HG03103 (cell line): ENCODE results near the gene TBKBP1.

Experiments
- ATAC-seq: cut with Tn5 transposase; IDR thresholded peaks from one replicate; pipeline ENCODE4 v1.9.1; 2021; ENCODE audit warnings: low read depth; ENCODE audit not compliant: unreplicated experiment

TBKBP1 gene

DNA sequence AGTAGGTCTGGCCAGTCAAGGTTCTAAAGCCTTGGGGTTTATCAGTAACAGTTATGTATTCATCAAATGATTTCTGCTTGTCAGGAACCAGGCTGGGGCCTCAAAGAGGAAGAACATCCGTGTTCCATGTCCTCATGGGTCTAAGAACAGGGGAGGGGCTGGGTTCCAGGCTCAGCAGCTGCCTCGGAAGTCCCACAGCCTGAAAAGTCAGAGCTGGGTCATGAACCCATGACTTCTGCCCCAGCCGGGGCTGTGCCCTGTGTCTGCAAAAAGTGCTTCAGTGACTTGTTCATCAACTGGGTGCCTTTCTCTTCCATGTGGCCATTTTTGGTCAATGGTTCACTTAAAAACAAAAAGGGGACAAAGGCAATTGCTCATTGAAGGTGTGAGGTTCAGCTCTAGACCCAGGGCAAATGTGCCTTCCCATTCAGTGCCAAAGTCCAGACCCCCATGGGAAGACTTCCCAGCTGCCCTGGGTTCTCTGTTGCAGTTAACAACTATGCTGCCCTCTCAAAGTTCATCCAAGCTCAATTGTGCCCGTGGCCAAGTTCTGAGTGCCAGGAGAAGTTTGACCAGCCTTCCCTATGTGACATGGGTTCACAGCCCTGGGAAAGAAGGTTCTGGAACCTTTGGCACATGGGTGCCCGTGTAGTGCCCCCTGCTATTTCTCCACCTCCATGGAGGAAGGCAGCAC, 18.5 kb downstream of the TBKBP1 start:
- no peak for ATAC-seq

DNA sequence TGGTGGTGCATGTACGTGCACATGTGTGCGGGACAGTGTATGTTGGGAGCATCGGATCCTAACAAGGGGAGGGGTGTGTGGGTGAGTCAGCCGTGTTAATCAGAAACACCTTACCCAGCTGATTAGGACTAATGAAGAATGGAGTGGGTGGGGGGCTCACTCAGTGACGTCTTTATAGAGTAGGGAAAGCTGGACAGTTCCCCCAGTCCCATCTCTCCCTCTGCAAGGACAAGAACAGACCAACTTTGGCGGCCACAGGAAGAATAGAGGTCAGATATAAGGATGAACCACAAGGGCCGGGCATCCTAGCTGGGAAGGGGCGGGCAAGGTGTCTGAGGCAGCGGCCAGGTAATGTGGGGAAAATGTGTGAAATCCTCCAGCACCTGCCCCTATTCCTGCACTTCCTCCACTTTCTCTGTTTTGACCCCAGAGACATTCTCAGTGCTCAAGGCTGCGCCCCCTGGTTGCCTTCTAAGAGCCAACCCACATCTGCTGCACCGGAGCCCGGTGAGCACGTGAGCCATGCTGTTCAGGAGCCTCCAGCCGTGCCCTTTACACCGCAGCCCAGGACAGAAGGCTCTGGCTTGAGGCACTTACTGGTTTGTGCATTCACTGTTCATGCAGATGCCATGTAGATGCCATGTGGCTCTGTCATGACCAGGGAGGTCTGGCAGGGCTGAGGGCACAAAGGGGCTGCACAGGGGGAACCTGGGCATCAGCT, 20.2 kb downstream of the TBKBP1 start:
- ATAC-seq: no peak

DNA sequence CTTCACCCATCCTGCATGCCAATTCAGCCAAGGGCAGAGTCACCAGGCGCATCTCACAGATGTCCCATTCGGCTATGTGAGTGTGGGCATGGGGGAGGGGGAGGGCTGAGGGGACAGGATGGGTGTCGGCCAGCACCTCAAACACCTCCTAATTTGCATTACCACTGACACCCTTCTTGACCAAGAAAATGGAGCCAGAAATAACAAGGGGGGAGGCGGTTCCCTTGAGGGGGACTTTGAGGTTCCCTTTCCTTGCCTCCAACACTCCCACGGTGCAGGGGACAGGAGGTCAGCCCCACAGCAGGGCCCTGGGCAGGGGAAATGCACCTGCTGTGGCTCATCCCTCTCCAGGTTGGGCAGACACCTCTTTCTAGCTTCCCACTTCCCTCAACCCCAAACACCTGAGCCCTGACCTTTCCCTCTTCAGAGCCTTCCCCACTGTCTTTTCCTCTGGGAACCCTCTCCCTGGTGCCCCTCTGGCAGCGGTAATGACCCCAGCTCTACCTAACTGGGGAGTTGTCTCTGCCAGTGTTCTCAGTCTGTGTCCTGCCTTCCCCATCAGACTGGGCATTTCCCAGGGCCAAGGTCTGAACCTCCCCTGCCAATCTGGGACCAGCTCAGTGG, 20.9 kb downstream of the TBKBP1 start:
- no peak for ATAC-seq

DNA sequence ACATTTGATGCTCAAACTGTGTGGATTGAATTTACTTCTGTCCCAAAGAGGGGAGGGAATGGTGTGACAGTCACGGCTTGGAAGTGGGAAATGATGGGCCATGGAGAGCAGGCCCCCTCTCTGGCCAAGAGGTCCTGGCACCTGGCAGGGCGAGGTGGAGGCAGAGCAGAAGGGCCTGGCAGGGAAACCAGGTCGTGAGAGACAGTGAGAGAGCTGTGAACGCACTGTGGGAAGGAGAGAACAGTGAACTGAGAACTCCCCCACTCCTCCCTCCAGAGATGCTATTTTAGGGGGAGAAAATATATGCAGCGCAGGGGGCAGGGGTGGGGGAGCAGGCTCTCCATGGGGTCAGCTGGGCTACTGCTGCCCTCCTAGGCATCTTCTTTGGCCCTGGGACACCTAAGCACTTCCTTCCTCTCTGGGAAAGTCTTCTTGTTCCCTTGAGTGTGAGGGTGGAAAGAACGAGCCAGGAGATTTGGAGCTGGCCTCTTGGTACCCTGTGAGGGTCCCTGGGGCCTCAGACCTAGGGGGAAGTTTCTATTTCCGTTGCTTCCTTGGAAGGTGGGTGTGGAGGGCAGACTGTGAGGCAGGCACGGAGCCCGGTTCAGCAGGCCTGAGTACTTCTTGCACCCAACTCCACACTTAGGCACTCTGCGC, 21.8 kb downstream of the TBKBP1 start:
- no peak for ATAC-seq

DNA sequence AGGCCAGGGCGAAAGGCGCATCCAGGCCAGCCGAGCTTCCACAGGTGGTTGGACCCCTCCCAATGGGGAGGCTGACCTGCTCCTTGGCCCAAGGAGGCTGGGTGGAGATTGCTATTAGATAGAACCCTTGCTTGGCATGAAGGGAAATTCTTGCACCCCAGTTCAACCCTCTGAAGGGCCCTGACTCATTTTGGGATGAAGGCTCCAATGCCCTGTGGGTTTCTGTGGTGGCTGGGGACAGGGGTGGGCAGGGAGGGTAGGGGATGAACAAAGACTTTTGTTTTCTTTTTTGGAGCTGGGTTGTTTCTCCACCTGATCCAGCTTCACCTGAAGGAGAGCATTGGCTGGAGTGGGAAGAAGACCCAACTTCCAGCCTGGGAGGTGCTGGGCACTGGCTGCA, 22.4 kb downstream of the TBKBP1 start:
- no peak for ATAC-seq

DNA sequence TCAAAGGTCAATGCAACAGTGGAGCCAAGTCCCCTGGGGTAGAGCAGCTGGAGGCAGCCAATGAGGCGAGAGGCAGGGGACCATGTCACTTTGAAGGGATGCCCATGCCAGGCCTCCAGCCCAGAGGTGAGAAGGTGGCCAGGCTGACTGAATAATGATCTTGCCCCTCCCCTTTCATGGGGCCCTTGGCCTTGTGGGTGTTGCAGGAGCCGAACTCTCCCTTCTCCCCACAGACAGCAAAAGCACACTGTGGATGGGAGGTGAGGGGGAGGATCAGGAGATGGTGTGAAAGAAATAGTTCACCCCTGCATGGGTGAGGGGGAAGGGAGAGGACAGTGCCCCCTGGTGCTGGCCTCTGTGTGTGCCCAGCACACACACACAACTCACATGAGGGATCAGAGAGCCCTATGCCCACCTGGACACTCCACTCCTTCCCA, 23.3 kb downstream of the TBKBP1 start:
- no peak for ATAC-seq

DNA sequence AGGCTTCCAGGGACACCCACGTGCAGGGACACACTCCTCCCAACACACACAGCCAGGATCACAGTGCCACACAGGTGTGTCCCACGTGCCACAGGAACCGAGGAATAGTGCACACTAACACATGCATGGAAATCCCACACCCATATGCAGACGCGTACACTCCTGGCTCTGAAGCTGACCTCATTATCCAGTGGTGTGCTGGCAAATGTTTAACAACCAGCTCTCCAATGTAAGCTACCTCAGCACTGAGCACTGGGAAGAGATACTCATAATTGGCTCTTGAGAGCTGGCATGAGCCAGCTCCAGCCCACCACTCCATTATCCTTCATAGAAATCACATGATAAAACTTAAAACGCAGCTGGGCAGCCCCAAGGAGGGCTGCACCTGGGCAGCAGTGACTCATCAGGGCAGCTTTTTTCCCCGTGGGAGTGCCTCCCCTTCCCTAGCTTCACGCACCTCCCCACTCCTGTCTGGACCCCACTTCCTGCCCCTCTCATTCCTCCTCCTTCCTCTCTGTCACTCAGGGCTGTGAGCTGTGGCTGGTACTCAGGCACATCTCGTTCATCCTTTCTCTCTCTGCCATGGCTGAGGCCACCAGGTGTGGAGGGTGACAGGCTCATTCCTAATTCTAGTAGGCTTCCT, 24.1 kb downstream of the TBKBP1 start:
- no peak for ATAC-seq

DNA sequence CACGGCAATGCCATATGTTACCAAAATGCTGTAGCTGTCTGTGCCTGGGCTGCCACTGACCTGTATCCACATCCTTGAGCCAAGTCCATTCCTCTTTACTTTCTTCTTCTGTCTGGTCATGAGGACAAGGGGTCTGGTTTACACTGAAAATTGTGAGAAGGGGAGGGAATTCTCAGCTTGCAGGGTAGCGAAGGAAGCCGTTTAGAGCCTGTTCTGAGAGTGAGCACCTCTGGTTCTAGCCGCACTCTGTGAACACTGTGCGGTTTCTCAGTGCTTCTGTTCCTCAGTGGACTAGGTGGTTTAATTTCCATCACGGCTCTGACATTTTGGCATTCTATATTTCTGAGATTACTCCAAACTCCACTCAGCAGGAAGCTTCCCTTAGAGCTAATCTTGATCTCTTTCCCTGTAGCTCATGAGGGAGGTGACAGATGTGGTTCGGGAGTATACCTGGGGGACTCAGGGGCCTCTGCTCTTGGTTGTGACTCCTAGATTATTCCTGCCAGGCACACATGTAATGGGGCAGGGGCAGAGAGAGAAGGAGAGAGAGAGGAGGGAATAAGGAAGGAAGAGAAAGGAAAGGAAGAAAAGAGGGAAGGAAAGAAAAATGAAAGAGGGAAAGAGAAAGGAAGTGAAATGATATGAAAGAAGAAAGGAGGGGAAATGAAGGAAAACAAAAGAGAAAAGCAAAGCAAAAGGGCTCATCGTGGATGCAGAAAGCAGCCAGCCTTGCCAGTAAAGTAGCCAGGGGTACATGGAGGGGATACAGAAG, 24.9 kb downstream of the TBKBP1 start:
- no peak for ATAC-seq

DNA sequence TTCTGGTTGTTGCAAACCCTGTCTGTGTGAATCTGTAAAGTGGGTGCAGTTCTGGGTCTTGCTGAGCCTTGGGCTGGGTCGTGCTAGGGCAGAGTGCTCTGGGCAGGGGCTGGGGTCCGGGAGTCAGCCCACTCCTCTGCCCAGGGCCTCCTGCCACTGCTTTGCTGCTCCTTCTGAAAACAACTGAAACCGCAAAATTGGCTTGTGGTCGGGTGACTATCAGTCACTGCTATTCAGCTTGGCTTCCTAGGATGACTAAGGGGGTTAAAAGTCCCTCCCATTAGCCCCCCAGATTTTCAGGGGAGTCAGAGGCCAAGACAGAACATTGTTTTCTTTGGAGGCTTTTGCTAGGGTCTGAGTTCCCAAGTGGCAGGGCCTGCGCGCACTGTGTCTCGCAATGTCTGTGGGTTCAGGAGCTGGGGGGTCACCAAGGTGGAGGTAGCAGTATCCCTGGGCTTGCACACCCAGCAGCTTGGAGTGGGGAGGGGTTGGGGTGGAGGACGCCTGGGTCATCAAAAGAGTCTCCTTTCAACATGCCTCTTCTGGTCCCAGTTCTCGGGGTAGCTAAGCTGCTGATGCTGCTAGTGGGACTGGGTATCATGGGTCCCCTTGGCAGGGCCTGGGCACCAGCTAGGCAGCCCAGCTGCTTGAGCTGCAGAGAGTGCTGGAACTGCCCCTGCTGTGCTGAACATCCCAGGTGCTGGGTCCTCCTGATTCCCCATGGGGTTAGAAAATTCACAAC, 25.6 kb downstream of the TBKBP1 start:
- ATAC-seq: no peak

DNA sequence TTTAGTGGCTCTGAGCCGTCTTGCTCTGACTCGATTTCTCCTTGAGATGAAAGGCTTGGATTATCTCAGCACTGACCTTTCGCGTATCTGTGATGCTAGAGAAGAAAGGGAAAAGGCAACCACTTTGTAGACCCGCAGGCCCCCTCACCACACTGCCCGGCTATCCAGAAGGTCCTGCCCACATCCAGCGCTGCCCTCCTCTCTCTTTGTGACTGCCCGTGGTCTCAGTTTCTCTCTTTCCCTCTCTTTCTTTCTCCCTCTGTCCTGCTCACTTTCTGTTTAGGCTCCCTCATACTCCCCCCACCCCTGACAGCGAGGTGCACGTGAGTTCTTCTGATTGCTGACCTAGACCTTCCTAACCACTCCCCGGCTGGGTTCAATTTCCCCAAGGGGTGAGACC, 26.2 kb downstream of the TBKBP1 start:
- no peak for ATAC-seq

DNA sequence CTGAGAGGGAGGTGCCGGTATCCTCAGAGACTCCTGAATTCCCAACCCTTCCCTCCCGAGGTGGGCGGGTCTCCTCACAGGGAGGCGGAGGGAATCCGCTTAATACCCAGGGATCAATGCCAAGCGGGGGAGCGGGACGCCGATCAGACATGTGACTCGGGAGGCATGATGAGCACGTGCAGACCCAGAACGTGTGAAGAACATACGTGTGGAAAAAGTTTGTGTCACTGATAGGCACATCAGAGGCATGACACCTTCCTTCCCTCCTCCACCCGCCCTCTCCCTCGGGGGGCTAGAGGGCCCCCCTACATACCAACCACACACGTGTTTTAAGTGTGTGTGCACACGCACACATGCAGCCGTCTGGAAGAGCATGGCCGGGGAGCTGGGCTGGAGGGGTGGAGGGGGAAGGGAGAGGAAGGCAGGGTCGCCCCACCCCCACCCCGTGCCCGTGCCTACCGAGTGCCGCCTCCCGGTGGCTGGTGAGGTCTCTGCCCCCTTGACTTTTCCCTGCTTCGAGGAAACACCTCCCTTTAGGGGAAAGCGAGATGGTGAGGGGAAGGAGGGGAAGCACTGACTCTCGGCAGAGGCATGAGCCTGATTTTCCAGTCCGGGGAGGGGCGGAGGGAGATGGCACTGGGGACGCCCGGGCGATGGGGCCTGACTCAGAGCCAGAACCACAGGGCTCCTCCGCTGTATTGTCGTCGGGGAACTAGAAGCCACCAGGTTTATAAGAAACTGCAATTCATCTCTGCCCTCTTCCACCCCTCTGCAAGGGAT, 27.0 kb downstream of the TBKBP1 start:
- no peak for ATAC-seq

DNA sequence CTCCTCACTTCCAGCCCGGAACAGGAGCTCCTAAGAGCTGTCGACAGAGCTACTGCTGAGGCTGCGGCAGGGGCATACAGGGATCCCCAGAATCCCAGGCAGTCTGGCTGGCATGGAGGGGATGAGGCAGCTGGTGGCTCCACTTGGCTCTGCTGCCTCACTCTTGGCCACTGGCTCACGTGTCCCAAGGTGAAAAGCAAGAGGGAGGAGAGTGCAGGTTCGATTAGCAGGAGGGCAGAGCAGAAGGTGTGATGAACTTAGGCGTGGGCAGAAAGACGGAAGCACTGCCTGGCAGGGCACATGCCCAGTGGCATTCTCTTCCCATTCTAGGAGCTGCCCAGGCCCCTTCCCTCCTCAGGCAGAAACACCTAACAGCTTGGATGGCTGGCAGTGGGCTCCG, 27.8 kb downstream of the TBKBP1 start:
- no peak for ATAC-seq

DNA sequence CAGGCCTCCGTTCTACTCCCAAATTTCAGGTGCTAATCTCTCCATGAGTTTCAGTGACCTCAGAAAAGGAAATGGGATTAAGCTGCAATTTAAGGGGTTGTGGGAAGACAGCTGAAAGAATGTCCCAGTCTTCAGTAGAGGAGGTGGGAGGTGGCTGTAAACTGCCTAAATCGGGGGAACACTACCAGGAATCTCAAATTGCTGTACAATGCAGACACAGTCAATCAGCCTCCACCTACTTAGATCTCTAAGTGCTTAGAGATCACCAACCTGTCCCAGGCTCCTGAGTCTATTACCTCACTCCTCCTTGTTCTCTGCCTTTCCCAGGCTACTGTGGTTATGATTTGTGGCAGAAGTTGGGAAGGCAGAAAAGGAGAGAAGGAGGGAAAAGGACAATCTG, 30.7 kb downstream of the TBKBP1 start:
- no peak for ATAC-seq

DNA sequence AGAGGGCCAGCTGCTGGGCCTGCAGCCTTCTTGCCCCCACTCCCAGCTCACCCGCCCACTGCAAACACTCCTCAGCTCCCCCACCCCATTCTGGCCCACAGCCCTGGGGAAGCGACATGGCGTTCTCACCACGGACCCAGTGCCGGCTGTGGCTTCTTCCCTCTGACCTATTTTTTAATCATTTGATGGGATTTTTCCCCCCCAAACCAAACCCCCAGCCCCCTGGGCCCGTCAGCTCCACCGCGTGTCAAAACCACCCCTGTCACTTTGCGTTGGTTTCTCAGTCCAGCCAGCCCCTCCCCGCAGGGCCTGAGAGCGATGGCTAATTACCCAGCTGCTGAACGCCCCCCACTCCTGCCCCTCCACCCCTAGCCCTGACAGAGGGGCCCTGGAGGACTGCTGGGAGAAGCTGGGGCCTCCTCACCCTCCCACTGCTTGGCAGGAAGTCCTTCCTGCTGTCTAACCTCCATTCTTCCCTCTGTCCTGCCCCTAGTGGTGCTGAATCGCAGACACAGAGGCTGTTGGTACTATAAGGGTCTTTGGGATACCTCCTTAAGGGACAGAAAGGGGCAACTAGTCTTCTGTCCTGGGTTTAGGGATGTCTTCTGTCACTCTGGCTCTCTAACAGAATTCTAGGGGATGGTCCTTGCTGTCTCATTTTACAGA, 31.6 kb downstream of the TBKBP1 start:
- no peak for ATAC-seq

DNA sequence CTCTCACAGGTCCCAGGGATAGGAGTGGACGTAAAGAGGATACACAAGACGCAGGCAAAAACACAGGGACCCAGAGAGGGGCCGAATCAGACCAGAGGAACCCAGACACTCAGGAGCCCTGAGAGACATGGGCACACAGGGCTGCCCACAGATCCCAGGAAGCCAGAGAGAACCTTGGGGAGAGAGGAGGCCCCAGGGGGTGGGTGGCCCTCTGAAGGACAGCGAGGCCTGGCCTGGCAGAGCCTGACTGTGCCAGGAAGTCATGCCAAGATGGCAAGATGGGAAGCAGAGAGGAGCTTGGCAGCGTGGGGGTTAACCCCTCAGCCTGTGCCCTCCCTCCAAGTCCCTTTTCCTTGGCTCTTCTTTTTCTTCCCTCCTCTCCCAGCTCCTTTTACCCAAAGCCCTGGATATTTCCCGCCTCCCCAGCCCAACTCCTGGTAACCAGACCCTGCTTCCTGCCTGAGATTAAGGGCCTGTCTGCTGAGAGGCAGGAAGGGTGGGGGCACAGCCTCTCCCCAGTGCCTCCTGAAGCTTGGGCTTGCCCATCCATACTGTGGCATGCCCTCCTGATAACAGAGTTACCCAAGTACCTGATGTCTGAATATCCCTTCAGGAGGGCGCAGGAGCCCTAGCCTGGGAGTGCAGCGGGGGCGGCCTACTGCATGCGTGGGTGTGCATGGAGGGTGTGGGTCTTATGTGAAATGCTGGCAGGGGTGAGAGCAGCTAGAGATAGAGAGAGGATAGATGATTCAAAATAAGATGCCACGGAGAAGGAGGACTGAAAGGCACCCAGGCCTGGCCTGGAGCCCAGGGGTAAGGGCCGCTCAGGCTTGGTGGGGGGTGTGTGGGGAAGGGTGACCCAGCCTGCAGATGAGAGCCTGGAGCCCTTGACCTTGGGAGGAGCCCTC, 33.1 kb downstream of the TBKBP1 start:
- ATAC-seq: no peak

DNA sequence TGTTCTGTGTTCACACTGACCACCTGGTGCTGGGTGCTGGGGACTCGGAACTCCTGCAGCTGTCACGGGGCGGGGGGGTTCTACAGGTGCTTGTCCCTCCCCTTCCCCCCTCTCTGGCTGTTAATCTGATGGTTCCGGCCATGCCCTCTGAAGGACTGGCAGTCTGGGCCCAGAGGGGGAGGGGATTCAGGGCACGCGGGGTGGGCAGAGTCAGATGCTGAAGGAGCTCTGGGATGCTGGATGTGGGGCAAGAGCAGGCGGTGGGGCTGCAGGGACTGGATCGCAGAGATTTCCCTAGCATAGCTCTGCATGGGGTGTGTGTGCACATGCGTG, 33.7 kb downstream of the TBKBP1 start:
- no peak for ATAC-seq

DNA sequence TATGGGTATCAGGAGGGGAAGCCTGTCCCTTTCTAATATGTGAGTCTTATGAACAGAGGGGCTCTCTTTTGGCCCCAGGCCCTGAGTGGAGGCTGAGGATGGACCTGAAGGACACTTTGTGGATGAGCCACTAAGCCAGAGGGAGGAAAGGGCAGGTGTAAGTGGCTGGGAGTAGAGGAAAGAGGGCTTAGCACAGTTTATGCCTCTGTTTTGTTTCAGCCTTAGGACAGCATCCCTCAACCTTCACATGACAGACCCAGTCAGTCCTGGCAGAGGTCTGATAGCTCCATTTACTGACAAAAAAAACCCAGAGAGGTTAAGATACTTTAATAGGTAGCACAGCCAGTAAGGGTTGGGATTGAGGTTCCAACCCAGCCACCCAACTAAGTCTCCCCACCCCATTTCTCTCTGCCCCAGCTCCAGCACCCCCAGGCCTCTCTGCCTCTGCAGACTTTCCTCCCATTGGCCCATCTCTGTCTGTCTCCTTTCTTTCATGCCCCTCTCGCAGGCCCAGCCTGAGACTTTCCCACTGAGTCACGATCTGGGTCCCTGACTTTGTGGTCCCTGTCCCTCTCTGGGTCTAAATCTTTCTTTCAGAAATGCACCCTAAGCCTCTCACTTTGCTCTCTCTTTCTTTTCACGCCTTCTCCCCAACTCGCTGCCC, 34.4 kb downstream of the TBKBP1 start:
- no peak for ATAC-seq
